ENCODE results near the gene LRRFIP1.
A peak's percentile ranks its signal among the peaks of the same experiment; 100 is the strongest.

The LRRFIP1 gene

GRCh38 chr2:237640493-237640998 is 13.2 kb downstream of the LRRFIP1 start:
- no peak for DNase-seq (ENCODE audit: low spot score)

- no peak for DNase-seq (ENCODE audit: low spot score)
Observed at GRCh38 chr2:237642038-237642734, 14.8 kb downstream of the LRRFIP1 start.

GRCh38 chr2:237643066-237643465 is 15.7 kb downstream of the LRRFIP1 start:
- DNase-seq (ENCODE audit: low spot score) = no peak

GRCh38 chr2:237643582-237644380 is 16.4 kb downstream of the LRRFIP1 start:
- DNase-seq (ENCODE audit: low spot score) = no peak

- no peak for DNase-seq (ENCODE audit: low spot score)
Observed at GRCh38 chr2:237644381-237644703, 17.0 kb downstream of the LRRFIP1 start.

GRCh38 chr2:237645261-237645660 is 17.9 kb downstream of the LRRFIP1 start:
- DNase-seq (ENCODE audit: low spot score) = no peak

- DNase-seq (ENCODE audit: low spot score) = no peak
Observed at GRCh38 chr2:237647176-237648015, 20.0 kb downstream of the LRRFIP1 start.

- DNase-seq (ENCODE audit: low spot score) = no peak
Observed at GRCh38 chr2:237648016-237648381, 20.6 kb downstream of the LRRFIP1 start.

- DNase-seq (ENCODE audit: low spot score) = no peak
Observed at GRCh38 chr2:237649541-237650454, 22.4 kb downstream of the LRRFIP1 start.

- no peak for DNase-seq (ENCODE audit: low spot score)
Observed at GRCh38 chr2:237650455-237650850, 23.1 kb downstream of the LRRFIP1 start.

GRCh38 chr2:237651761-237652160 is 24.4 kb downstream of the LRRFIP1 start:
- no peak for DNase-seq (ENCODE audit: low spot score)

GRCh38 chr2:237652181-237652580 is 24.8 kb downstream of the LRRFIP1 start:
- DNase-seq (ENCODE audit: low spot score) = no peak

GRCh38 chr2:237652854-237653253 is 25.5 kb downstream of the LRRFIP1 start:
- DNase-seq (ENCODE audit: low spot score) = no peak

GRCh38 chr2:237653776-237654558 is 26.6 kb downstream of the LRRFIP1 start:
- DNase-seq (ENCODE audit: low spot score) = no peak

- no peak for DNase-seq (ENCODE audit: low spot score)
Observed at GRCh38 chr2:237657063-237657462, 29.7 kb downstream of the LRRFIP1 start.

GRCh38 chr2:237660381-237660900 is 33.1 kb downstream of the LRRFIP1 start:
- DNase-seq (ENCODE audit: low spot score) = no peak

- DNase-seq (ENCODE audit: low spot score) = no peak
Observed at GRCh38 chr2:237661270-237661669, 33.9 kb downstream of the LRRFIP1 start.

GRCh38 chr2:237661799-237662328 is 34.5 kb downstream of the LRRFIP1 start:
- no peak for DNase-seq (ENCODE audit: low spot score)

GRCh38 chr2:237662671-237663093 is 35.3 kb downstream of the LRRFIP1 start:
- peak; percentile 53 for DNase-seq (ENCODE audit: low spot score)

GRCh38 chr2:237663517-237664110 is 36.2 kb downstream of the LRRFIP1 start:
- no peak for DNase-seq (ENCODE audit: low spot score)
